Endothelial cell of umbilical vein (primary cell): ENCODE results near the gene HOXD4. TPM values are rescaled to one million over a fixed set of nuclear protein-coding genes. Genes with fewer than 3 reads are reported as not detected.

Experiments
- BruUV-seq: library from RNA; stranded (reverse); fragments of 400-500 nt; replicated peaks from 2 replicates; lab custom pipeline; 2021; lab: Mats Ljungman, UMichigan
- CTCF ChIA-PET: fragments of 300-600, 350-600 bp; sonication (Branson Sonifier 250); formaldehyde crosslinking; loops from one replicate; lab custom pipeline; 2021; ENCODE audit warnings: antibody characterized with exemption, inconsistent platforms; lab: Charles Lee
- POLR2A ChIA-PET: fragments of 300-600, 350-600 bp; sonication (Branson Sonifier 250); formaldehyde crosslinking; loops from one replicate; lab custom pipeline; 2021; ENCODE audit warnings: antibody characterized with exemption, inconsistent platforms; lab: Charles Lee
- DNase-seq: peaks from one replicate; pipeline ENCODE4 v3.0.0-alpha.2; 2011; ENCODE audit warnings: low read depth, low spot score
- FAIRE-seq: peaks from 2 replicates; lab custom pipeline; 2011; peaks lifted over from hg19 to GRCh38; lab: Jason Lieb, UNC
- H2AFZ ChIP-seq: 2 replicates; pipeline ENCODE4 v1.6.0; 2012; ENCODE audit warnings: low read depth, low read length, control low read depth, inconsistent platforms
- H3K27ac ChIP-seq: 2 replicates; pipeline ENCODE4 v1.5.1; 2011; ENCODE audit warnings: low read depth, mild to moderate bottlenecking, control low read depth, low read length, moderate library complexity; ENCODE audit not compliant: insufficient read depth
- H3K27me3 ChIP-seq, 2 experiments: 2 replicates each; pipeline versions ENCODE4 v1.6.0 to v1.6.1; 2011; ENCODE audit warnings: low read length in 2 of 2, mixed read lengths in 1 of 2; ENCODE audit not compliant: control insufficient read depth in 2 of 2, insufficient read depth in 2 of 2
- H3K36me3 ChIP-seq, 2 experiments: 2 replicates in 1 of 2; 3 replicates in 1 of 2; pipeline ENCODE4 v1.5.1; 2011; ENCODE audit warnings: low read length in 2 of 2, mild to moderate bottlenecking in 1 of 2, moderate library complexity in 1 of 2; ENCODE audit not compliant: control insufficient read depth in 2 of 2, insufficient read depth in 2 of 2; ENCODE audit errors: extremely low read depth in 1 of 2
- H3K4me1 ChIP-seq: 3 replicates; pipeline ENCODE4 v1.5.1; 2011; ENCODE audit warnings: mild to moderate bottlenecking, low read length; ENCODE audit not compliant: control insufficient read depth, insufficient read depth; ENCODE audit errors: extremely low read depth
- H3K4me2 ChIP-seq: 2 replicates; pipeline ENCODE4 v1.6.1; 2011; ENCODE audit warnings: low read length, control low read depth, mixed read lengths; ENCODE audit not compliant: insufficient read depth
- H3K4me3 ChIP-seq, 3 experiments: fragments of 200-600 bp in 1 of 3; sonication (generic), shearing (Covaris generic) in 1 of 3; replicated peaks in 1 of 3; 2 replicates each; pipeline ENCODE4 v1.5.1; 2011 to 2016; ENCODE audit warnings: control low read depth in 3 of 3, low read length in 3 of 3, mild to moderate bottlenecking in 2 of 3, inconsistent platforms in 1 of 3, low read depth in 1 of 3, moderate library complexity in 1 of 3; ENCODE audit not compliant: insufficient read depth in 1 of 3
- H3K79me2 ChIP-seq: 2 replicates; pipeline ENCODE4 v1.6.0; 2012; ENCODE audit warnings: low read length, inconsistent platforms; ENCODE audit not compliant: control insufficient read depth, insufficient read depth
- H3K9ac ChIP-seq: replicated peaks from 2 replicates; pipeline ENCODE3; 2011; ENCODE audit warnings: low read length, control low read depth; ENCODE audit not compliant: insufficient read depth; ENCODE audit errors: extremely low read depth
- H3K9me1 ChIP-seq: replicated peaks from 3 replicates; pipeline ENCODE4 v1.6.0; 2011; ENCODE audit warnings: mild to moderate bottlenecking, low read length; ENCODE audit not compliant: control insufficient read depth, insufficient read depth; ENCODE audit errors: extremely low read depth
- H3K9me3 ChIP-seq: replicated peaks from 2 replicates; pipeline ENCODE4 v1.5.1; 2012; ENCODE audit warnings: low read length, inconsistent platforms; ENCODE audit not compliant: control insufficient read depth, insufficient read depth
- H4K20me1 ChIP-seq: replicated peaks from 2 replicates; pipeline ENCODE3; 2011; ENCODE audit warnings: mild to moderate bottlenecking, low read length; ENCODE audit not compliant: control insufficient read depth, insufficient read depth; ENCODE audit errors: extremely low read depth
- CTCF ChIP-seq, 2 donors: IDR thresholded peaks; 1 replicate in 1 of 2; 2 replicates in 1 of 2; pipeline ENCODE4 v1.5.1; 2011; ENCODE audit warnings: low read length in 2 of 2, mild to moderate bottlenecking in 2 of 2, moderate library complexity in 2 of 2, control low read depth in 1 of 2, inconsistent platforms in 1 of 2, low read depth in 1 of 2; ENCODE audit not compliant: insufficient read depth in 1 of 2; ENCODE audit errors: extremely low read depth in 1 of 2
- EZH2 ChIP-seq: IDR thresholded peaks from 2 replicates; pipeline ENCODE4 v1.6.1; 2012; ENCODE audit warnings: borderline replicate concordance, low read depth, mild to moderate bottlenecking, moderate library complexity, low read length, inconsistent platforms; ENCODE audit not compliant: severe bottlenecking
- FOS ChIP-seq: IDR thresholded peaks from 2 replicates; pipeline ENCODE4 v1.6.1; 2011; ENCODE audit warnings: mild to moderate bottlenecking, low read length, moderate library complexity, borderline replicate concordance; ENCODE audit not compliant: insufficient read depth
- GATA2 ChIP-seq: IDR thresholded peaks from 2 replicates; pipeline ENCODE4 v1.7.0; 2011; ENCODE audit warnings: low read depth, mild to moderate bottlenecking, moderate library complexity, mixed read lengths, low read length; ENCODE audit not compliant: insufficient read length, insufficient read depth
- JUN ChIP-seq: IDR thresholded peaks from 2 replicates; pipeline ENCODE4 v1.6.1; 2011; ENCODE audit warnings: borderline replicate concordance, low read depth; ENCODE audit not compliant: insufficient read length, insufficient read depth
- MAX ChIP-seq: IDR thresholded peaks from 2 replicates; pipeline ENCODE4 v1.6.1; 2011; ENCODE audit not compliant: insufficient read depth, insufficient read length
- MYC ChIP-seq: IDR thresholded peaks from one replicate; pipeline ENCODE4 v1.6.1; 2011; ENCODE audit warnings: mild to moderate bottlenecking, low read depth, low read length
- POLR2A ChIP-seq: IDR thresholded peaks from 2 replicates; pipeline ENCODE4 v1.6.1; 2012; ENCODE audit warnings: low read depth, mild to moderate bottlenecking, control low read depth, low read length
- POLR2AphosphoS5 ChIP-seq: IDR thresholded peaks from 2 replicates; pipeline ENCODE4 v1.6.1; 2012; ENCODE audit warnings: low read depth, mild to moderate bottlenecking, control low read depth, low read length, moderate library complexity; ENCODE audit not compliant: insufficient read depth
- dilution Hi-C: fragments of 300-500 bp; cut with MboI; formaldehyde crosslinking; loops from one replicate; pipeline ENCODE4 v1.15.0; 2019; ENCODE audit warnings: low sequenced_read_pairs; ENCODE audit not compliant: extremely low pct_ligation_motif_present
- intact Hi-C: fragments of 100-400 bp; cut with micrococcal nuclease; formaldehyde crosslinking; loops from one replicate; pipeline ENCODE4 v1.10.0; 2022
- polyA plus RNA-seq, 4 experiments: library from polyadenylated mRNA; depleted of rRNA in 3 of 4; stranded (reverse) in 3 of 4; unstranded in 1 of 4; fragments of >200 nt; gene quantifications; 2 replicates each; pipeline versions ENCODE4 v1.2.1 to v1.2.3, GENCODE V29; 2011 to 2012; ENCODE audit warnings: missing spikeins in 1 of 4
- total RNA-seq: library from RNA; stranded (reverse); gene quantifications from 2 replicates; pipeline ENCODE4 v1.2.3, GENCODE V29; 2021

Gene HOXD4
- total and polyA plus RNA-seq, 2 donors (not counting 3 experiments of a cell fraction or from before 2014, with no cell fraction given) = 7.6 to 13.7 TPM

- H3K27ac ChIP-seq = no peak overlapping the region
- H3K79me2 ChIP-seq = no peaks in the 10 kb centered on the region
- ChIA-PET POLR2A (no interaction called here), CTCF (interaction anchor here (1.0 kb wide), 3 partner anchors 22 to 389 kb away, joined by 3 to 4 read pairs (median 4); partner anchors contain the start of gene HOXD1)
- no peak overlapping the region for H3K9ac ChIP-seq
- peak overlapping the region; percentile 73 for H3K4me2 ChIP-seq
- H3K27me3 ChIP-seq = peaks cover 5 to 15% of the 10 kb centered on the region in 2 experiments
- DNase-seq (no peak), FAIRE-seq (no peak)
- no peaks in the 10 kb centered on the region for H3K36me3 ChIP-seq
- no peak for TF ChIP-seq MAX
- TF ChIP-seq CTCF (IDR thresholded peaks at IDR 0.05; ENCODE audit: extremely low read depth in 1 of 2, insufficient read depth in 1 of 2, low read depth in 1 of 2, low read length in 2 of 2) = no peak
- no peak for TF ChIP-seq POLR2AphosphoS5
- no peak for TF ChIP-seq POLR2A
- no peak for TF ChIP-seq EZH2
- TF ChIP-seq GATA2 = no peak
- TF ChIP-seq MYC = no peak
- TF ChIP-seq JUN = no peak
- no peak for TF ChIP-seq FOS
- no TSS peak for BruUV-seq
- peaks cover 3% of the 10 kb centered on the region for H3K4me1 ChIP-seq
- intact Hi-C loops = no loop called here
- no peaks in the 10 kb centered on the region for H4K20me1 ChIP-seq
- dilution Hi-C loops = no loop called here
- peak overlapping the region in 2 of 3 experiments; percentile 1 to 37 for H3K4me3 ChIP-seq
- no peak overlapping the region for H2AFZ ChIP-seq
- H3K9me3 ChIP-seq = no peaks in the 10 kb centered on the region
- no peaks in the 10 kb centered on the region for H3K9me1 ChIP-seq
Measured at GRCh38 chr2:176165370-176166050, 14.2 kb downstream of the HOXD4 start.
